ENCODE data around the gene DMD.

Gene DMD

DNA sequence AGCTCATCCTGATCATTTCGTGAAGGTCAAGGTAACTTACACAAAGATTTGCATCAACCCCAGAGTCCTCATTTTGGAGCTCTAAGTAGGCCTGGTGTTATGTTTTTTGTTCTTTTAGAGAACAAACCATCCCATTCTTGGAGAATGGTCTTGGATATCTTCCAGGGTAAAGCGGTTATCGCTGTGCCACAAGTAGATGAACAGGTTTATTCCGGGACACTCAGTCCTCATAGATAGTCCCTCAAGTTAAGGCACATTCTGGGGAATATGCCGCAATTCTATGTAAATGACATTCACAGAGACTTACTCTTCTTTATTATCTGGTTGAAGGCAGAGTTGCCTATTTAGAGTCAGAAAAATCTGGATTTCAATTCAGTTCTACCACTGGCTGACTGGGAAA, 2044.5 kb downstream of the DMD start:
- TF ChIP-seq, protein P1, sequence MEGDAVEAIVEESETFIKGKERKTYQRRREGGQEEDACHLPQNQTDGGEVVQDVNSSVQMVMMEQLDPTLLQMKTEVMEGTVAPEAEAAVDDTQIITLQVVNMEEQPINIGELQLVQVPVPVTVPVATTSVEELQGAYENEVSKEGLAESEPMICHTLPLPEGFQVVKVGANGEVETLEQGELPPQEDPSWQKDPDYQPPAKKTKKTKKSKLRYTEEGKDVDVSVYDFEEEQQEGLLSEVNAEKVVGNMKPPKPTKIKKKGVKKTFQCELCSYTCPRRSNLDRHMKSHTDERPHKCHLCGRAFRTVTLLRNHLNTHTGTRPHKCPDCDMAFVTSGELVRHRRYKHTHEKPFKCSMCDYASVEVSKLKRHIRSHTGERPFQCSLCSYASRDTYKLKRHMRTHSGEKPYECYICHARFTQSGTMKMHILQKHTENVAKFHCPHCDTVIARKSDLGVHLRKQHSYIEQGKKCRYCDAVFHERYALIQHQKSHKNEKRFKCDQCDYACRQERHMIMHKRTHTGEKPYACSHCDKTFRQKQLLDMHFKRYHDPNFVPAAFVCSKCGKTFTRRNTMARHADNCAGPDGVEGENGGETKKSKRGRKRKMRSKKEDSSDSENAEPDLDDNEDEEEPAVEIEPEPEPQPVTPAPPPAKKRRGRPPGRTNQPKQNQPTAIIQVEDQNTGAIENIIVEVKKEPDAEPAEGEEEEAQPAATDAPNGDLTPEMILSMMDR (conservative IDR thresholded peaks at IDR 0.05) = no peak
- no peak overlapping the region for H3K27ac ChIP-seq

DNA sequence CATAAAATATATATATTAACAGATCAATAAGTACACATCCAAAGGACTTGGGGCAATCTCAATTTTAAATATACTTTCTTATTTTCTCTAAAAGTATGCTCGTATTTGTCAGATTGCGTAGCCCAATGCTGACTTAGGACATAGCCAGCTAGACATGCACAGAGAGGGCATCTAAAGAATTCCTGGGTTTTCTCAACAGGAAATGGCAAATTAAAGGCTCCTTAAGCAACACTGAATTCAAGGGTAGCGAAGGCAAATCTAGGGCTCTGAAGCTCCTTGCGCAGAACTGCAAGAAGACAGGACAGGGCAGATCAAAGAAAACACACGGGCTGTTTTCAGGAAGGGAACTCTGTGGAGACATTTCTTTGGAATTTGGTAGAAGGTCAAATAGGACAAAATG, 2044.9 kb downstream of the DMD start:
- TF ChIP-seq, protein P1 (conservative IDR thresholded peaks at IDR 0.05) = no peak
- H3K27ac ChIP-seq = no peak overlapping the region

DNA sequence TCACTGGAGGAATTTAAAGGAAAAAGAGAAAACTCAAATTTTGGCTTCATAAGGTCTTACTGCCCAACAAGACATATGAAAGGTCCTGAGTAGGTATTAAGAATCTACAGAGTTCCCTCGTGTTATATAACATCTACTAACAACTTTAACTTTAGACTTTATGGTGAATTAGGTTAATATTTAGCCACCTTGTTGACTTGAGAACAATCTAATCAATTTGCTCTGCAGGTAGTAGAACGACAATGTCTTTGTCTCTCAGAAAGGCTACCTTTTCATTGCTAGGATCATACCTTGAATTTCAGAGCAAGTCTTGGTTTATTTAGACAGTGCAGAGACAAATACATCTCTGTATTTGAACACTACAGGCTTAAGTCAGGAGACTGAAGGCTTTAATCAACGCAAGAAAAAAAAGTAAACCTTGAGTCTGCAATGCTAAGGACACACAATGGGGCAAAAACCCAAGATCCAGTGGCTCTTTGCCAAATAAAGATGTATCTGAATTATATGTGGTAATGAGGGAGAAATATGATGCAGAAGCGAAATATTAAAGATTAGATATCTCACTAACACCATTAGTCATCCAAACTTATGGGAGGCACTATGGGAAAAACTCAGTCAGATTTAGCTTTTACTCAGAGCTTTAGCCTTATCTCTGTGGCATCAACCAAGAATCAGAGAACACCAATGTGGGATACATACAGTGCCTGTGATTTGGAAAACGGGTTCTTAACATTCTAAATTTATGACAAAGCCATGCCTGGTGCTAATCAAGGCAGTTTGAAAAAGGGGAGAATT, 2045.9 kb downstream of the DMD start:
- no peak overlapping the region for H3K27ac ChIP-seq
- TF ChIP-seq, protein P1 (conservative IDR thresholded peaks at IDR 0.05) = no peak

DNA sequence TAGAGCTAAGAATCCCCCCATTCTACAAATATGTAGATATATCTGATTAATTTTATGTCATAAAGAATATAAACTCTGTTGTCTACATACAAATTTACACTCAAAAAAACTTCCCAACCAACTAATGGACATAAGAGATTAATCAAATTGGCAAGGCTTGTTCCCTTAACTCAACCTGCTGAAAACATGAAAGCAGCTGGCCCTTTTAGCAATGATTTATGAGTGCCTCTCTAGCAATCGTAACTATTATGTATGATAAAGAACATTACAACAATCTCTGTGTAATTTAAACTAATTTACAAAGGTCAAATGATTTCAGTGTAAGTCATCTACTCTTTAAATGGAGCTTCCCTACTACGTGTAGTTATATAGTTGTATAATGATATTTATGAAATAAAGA, 2056.4 kb downstream of the DMD start:
- TF ChIP-seq, protein P1 (conservative IDR thresholded peaks at IDR 0.05) = no peak
- H3K27ac ChIP-seq = no peak overlapping the region

DNA sequence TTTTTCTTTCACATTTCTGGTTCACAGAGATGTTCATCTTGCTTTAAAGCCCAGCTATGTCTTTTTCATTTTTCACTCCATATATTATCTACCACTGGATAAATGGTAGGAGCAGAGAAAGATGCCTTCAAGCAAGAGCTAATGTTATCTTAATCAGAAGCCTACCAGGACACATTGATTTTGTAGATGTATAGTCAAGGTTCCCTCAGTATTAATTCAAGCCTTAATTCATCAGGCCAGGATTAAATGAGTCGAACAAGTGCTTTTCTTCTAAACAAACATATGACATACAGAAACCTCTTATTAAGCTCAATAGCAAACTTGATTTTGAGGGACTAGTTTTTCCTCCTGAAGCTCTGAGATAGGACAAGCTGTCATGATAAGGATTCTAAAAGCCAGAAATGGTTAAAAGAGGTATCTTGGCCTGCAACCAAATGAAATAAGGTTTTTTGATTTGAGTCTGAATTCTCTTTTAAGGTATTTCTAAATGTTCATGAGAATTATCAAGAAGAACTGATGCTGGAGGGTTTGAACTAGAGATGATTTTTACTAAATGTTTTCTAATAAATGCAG, 2057.8 kb downstream of the DMD start:
- TF ChIP-seq, protein P1 (conservative IDR thresholded peaks at IDR 0.05) = no peak
- no peak overlapping the region for H3K27ac ChIP-seq

DNA sequence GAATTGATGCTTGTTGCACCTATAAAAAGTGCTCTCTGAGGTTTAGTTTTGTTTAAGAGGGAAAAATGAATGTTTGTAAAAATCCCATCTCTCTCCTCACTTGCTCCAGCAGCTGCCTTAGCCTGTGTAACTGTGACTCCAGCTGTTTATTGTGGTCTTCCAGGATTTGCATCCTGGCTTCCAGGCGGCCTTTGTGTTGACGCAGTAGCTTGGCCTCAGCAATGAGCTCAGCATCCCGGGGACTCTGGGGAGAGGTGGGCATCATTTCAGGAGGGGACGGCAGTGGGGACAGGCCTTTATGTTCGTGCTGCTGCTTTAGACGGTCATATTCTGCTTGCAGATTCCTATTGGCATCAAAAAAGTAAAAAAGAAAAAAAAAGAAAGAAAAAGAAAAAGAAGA, 2064.2 kb downstream of the DMD start:
- TF ChIP-seq, protein P1 (conservative IDR thresholded peaks at IDR 0.05) = no peak
- no peak overlapping the region for H3K27ac ChIP-seq

DNA sequence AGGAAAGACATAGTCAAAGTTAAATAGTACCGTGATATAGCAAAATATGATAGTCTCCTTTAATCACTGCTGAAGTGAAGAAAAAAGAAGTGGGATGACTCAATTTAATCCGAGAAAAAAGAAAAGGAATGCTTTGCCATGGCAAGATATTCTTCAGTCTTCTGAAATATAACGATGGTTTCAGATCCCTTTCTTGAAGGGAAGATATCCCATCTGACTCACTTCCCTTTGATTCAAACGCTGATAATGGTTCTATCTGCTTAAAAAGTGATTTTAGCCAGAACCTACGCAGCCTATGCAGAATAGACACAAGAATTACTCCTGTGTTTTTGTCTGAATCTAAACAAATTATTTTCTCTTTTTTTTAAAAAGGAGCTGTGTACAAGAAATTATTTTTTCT, 2071.4 kb downstream of the DMD start:
- H3K27ac ChIP-seq = no peak overlapping the region
- TF ChIP-seq, protein P1 (conservative IDR thresholded peaks at IDR 0.05) = no peak

Data from VCaP (cell line).